Umbilical cord (tissue), 2 donors: Measurements from ENCODE around the gene TSEN15. TPM values are rescaled to one million over a fixed set of nuclear protein-coding genes. Genes with fewer than 3 reads are reported as not detected.
A peak's percentile ranks its signal among the peaks of the same experiment; 100 is the strongest.

Experiments used
- DNase-seq: peaks from one replicate; pipeline ENCODE4 v3.0.0-alpha.2; 2015; ENCODE audit warnings: low spot score
- total RNA-seq: library from RNA; depleted of rRNA; stranded (reverse); fragments of >200 nt; gene quantifications from one replicate; pipeline ENCODE4 v1.2.3, GENCODE V29; 2014; ENCODE audit warnings: low replicate concordance; ENCODE audit not compliant: insufficient read depth

TSEN15 gene
- total RNA-seq, 1 donor from 2014 or later = 38.8 TPM

DNA sequence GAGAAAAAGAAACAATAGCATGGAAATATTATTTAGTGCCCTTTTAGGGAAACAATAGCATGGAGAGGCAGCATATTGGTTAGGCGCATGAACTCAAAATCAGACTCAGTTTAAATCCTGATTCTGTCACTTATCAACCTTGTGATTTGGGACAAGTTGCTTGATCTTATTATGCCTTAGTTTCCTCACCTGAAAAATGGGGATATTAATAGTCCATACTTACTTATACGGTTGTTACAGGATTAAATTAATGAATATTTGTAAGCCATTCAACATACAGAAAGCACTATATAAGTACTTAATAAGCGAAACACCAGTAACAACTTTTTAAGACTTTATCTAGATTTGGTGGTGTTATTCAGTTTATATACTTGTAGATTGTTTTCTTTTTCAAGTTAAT, 1.2 kb downstream of the TSEN15 start:
- no peak for DNase-seq

DNA sequence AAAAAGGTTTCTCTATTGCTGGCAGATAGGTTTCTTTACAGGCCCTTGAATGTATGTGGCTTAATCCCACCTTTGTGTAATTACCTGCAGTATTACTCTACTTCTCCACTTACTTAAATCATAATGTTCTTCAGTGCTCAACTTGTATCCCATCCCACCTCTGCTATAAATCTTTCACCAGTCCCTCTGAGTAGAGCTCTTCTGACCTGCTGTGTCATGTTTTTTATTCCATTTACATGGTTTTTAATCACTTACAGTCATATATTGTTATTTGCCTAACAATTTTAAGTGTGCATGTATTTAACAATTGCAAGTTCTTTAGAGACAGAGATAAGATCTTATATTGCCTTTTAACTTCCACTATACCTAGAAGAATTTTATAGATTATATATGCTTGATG, 2.4 kb downstream of the TSEN15 start:
- no peak for DNase-seq

DNA sequence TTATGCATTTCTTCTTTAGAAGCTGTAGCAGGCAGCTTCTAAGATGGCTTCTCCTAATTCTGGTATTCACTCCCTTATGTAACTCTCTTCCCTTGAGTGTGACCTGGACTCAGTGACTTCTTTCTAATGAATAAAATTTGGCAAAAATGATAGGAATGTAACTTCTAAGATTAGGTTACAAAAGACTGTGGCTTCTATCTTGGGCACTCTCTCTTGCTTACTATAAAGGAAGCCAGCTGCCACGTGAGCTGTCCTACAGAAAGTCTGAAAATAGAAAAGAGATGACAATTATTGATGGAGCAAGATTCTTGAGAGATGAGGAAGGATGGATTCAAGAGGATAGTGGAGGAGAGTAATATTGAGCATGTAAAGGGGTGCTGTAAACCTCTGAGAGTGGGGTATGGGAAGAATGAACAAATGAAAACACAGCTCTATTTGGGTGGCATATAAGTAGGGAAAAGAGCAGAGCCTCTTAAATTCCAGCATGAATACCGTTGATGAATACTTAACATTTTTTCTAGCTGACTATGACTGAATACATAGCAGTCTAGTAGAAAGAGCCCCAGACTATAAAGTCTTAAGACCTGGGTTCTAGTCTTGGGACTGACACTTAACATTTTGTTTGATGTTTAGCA, 5.5 kb downstream of the TSEN15 start:
- DNase-seq = peak; percentile 37

GRCh38 chr1:184059887-184060286, 8.4 kb downstream of the TSEN15 start:
- no peak for DNase-seq

DNA sequence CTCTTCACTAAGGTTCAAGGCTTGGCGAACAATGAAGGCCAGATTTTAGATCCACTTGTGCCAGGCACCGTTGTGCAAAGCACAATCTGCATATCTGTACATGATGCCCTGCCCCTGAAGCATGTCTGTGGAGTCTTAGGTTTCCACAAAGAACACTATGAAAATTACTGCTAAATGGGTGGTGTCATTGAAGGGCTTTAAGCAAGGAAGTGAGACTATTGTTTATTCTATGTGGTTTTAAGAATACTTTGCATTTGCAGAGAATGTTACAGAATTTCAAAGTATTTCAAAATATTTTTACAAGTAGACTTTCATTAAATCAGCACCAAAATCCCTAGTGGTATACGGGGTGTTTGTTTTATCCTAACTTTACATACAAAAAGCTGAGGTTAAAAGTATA, 8.8 kb downstream of the TSEN15 start:
- no peak for DNase-seq

GRCh38 chr1:184061396-184062003, 10.0 kb downstream of the TSEN15 start:
- peak; percentile 11 for DNase-seq

GRCh38 chr1:184062640-184063286, 11.2 kb downstream of the TSEN15 start:
- no peak for DNase-seq

- DNase-seq = no peak
Measured at GRCh38 chr1:184065559-184065958, 14.0 kb downstream of the TSEN15 start.

DNA sequence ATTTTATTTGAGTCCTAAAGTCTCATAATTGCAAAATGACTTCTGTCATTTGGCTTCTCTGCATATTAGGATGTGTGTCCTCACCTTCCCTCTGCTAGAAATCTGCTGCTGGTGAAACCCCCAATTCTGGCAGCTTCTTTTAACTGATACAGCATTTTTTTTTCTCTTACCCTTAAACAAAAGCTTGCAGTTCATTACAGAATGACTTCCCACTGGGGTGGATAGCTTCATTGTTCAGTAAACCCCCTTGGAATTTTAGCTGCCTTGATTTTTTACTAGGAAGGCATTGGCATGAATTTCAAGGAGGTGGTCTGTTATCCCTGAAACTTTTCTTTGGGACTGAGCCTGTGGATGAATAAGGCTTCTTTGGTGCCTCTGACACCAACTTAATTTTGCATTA, 16.8 kb downstream of the TSEN15 start:
- no peak for DNase-seq

GRCh38 chr1:184069675-184070074, 18.1 kb downstream of the TSEN15 start:
- DNase-seq = no peak

DNA sequence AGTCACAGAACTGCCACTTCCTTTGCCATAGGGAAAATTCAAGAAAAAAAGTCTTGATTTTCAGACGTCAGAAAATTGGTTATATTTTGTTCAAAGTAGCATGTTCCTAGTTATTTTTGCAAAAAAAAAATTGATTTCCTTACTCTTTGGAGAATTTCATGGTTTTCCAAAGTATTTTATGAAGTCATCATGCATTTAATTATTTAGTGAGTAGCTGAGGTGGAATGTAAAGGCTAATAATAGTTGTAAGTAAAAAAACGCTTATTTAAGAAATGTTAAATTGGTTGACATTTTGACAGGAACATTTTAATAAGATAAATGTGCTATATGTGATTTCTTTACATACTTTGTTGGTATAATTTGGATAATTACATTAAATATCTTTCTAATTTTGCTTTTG, 20.8 kb downstream of the TSEN15 start:
- DNase-seq = no peak

DNA sequence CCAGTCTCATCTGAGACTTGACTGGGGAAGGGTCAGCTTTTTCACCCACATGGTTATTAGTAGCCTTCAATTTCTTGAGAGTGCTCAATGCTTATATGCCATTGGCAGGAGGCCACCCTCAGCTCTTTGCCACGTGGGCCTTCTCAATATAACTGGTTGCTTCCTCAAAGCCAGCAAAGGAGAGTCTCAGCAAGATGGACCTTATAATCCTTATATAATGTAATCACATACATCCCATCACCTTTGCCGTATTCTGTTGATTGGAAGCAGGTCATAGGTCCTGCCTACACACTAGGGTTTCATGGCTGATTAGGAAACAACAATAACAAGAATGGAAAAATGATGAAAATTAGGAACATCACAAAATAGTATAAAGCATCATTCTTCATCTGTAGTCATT, 22.9 kb downstream of the TSEN15 start:
- DNase-seq = no peak

- DNase-seq = peak; percentile 76
Measured at GRCh38 chr1:184075055-184076029, 23.8 kb downstream of the TSEN15 start.

DNA sequence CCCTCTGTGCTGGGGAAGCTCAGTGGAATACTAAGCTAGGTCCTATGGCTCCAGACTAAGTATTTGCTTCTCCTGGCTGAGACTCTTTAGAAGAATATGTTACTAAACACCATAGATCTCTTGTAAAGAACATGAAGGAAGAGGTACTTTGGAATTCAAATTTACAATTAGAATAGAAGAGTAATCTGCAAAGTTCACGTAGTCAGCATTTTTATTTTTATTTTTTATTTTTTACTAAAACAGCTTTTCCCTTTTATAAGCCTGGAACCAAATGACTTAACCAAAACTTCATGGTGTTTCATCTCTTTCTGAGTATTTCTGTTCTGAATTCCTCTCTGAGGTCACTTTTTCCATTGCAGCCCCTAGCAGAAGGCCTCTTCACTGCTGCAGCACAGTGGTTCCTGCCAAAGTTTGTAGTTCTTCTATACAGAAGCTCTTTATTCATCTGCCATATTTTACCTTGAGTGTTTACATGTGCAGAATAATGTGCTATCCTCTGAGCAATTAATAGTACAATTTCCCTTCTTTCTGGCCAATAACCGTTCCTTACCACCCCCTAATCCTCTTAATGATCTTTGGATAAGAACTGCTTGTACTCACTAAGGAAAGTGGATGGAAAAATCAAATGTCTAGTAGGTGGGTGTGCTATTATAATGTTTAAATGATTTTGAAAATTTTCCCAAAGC, 27.2 kb downstream of the TSEN15 start:
- DNase-seq = peak; percentile 75

GRCh38 chr1:184080309-184080708, 28.8 kb downstream of the TSEN15 start:
- no peak for DNase-seq

DNA sequence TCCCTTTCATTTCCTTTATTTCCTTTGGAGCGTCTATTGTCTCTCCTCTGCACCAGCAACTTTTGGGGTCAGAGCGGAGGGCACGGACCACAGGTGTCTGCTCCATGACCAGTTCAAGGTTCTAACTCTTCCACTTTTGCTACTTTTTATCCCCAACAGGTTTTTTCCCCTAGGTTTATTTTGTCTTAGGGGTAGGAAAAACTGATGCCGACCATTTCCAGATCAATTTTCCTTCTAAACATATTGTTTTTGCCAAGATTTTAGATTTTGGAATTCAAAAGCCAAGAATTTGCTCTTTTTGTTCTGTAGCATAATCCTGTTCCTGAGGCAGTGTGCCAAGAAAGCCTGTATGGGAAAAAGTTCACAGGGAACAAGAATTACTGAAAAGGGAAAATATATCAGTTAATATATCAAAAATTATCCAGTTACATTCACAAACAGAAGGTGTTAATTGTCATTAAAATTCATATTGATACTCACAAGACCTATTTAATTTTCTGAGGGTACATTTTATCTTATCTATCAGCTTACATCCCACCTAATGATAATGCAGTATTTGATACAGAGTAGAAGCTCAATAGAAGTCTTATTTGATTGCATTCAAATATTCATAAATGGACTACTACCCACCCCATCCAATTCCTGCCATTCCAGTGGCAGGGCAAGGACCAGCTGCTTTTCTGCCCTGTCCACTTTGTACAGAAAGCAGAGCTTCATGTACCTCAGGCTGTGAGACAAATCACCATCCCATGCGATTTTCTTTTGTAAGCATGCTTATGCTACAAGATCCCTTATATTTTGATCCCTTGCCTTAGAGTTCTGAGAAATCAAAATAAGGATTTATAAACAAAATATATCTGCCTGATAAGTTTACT, 31.2 kb downstream of the TSEN15 start:
- DNase-seq = peak; percentile 38

GRCh38 chr1:184085667-184086066, 34.1 kb downstream of the TSEN15 start:
- DNase-seq = no peak

DNA sequence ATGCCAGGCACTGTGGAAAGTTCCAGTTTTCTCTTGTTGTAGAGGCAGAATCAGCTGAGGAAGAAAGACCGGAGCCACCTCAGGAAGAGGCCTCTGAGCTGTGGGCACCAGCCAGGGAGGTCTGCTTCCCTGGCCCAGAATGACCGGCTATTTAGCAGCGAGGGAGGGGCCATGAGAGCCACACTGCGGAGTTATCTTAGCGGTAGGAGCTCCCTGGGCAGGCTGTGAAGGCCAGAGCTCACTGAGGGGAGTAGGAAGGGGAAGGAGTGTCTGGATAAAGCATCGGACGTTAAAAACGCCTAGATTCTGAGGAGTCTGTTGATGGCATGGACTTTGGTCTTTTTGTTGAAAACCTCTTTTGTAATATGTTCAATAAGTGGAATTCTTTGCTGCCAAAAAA, 36.5 kb downstream of the TSEN15 start:
- DNase-seq = no peak

DNA sequence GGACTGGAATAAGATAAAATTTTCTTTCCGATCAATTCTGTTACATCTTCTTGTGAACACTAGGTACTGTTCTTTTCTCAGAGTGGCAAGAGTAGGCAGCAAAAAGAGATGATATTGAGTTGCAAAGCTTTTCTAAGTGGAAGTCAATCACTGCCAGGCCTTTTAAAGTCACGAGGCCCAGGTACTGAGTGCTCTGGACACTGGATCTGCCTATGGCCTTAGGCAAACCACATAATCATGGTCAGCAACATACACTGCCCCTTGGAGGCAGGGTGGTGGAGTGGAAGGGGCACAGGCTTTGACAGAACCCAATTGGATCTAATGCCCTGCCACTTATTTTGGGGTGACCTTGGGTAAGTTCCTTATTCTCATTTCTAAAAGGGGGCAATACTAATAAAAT, 41.5 kb downstream of the TSEN15 start:
- DNase-seq = no peak

DNA sequence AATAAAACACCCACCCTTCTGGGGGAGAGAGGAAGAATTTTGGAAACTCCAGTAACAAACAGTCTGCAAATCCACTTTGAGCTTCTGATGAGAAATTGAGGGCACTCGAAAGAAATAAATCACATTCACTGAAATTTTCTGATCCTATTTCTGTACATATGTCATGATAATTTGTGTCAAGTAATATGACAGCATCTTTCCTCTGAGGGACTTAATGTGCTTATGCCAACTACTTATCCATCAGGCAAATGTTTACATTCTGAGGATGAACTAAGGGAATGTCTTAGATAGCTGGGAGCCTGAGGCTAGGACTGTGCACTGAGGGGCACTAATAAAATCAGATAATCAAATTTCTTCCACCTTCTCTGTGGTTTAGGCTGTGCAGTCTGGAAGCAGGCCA, 44.5 kb downstream of the TSEN15 start:
- no peak for DNase-seq
